T follicular helper cell (primary cell): Measurements from ENCODE around the gene ABCG4.

Experiments
- DNase-seq: peaks from one replicate; pipeline ENCODE4 v3.0.0-alpha.2; 2020; ENCODE audit warnings: low read depth

ABCG4 gene

DNA sequence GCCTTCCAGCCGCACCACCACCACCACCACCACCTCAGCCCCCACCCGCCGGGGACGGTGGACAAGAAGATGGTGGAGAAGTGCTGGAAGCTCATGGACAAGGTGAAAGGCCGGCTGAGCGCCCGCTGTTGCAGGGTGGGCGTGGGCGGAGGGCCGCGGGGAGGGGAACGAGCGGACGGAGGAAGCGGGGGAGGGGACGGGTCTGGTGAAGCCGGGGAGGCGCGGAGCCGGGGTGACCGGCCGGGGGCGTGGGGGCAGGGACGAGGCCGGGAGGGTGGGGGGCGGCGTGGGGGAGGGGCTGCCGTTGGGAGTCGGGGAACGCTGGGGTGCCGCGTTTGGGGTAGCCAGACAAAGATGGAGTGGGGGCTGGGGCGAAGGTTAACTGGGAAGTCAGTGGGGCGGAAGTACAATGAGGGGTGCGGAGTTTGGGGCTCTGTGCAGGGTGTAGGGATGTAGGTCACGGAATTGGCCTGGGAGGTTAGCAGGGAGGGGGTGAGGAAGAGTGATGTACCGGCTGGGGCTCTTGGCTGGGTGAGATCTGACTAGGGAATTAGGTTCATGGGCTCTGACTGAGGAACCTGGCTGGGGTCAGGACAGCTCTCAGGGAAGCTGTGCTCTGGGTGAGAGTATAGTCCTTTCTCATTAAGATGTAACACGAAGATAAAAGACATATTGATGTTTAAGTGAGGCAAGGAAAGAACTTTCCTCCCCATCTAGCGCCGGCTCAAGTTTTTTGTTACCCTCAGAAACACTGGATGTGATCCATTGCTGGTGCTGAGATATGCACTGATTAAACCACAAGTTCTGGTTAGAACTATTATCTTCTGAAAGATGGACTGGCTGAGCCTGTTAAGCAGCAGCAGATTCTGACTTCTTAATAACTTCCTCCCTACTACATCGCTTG lies 57.9 kb downstream of the ABCG4 start:
- DNase-seq = peak; percentile 18

DNA sequence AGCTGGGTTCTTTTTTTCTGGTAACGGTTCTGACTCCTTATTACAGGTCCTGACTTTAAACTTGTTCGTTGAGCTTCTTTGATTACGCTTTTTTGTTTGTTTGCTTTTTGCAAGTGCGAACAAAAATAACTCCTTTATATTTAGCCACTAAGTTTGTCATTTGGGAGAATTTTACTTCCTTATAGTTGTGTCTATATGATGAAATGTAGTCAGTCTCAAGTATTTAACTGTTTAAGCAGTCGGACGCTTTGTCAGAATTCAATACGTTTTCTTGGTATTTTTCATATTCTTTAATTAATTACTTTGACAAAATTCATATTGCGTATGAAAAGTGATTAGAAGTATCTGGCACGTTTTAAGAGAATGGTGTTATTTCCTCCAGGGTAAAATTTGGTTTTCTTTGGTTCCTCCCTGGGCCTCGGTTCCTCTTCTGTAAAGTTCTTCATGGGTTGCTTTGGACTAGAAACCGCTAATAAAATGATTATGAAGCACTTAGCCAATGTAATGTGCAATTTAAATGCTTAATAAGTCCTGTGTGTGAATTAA lies 58.6 kb downstream of the ABCG4 start:
- DNase-seq = no peak

DNA sequence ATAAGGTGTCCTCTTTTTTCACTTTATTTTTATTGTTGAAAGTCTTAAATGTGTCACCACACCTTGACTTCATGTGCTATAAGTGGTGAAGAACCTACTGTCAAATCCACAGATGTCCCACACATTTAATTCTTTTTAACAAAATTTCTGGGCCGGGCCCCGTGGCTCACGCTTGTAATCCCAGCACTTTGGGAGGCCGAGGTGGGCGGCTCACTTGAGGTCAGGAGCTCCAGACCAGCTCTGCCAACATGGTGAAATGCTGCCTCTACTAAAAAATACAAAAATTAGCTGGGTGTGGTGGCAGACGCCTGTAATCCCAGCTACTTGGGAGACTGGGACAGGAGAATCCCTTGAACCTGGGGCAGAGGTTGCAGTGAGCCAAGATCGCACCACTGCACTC lies 60.3 kb downstream of the ABCG4 start:
- DNase-seq = no peak

DNA sequence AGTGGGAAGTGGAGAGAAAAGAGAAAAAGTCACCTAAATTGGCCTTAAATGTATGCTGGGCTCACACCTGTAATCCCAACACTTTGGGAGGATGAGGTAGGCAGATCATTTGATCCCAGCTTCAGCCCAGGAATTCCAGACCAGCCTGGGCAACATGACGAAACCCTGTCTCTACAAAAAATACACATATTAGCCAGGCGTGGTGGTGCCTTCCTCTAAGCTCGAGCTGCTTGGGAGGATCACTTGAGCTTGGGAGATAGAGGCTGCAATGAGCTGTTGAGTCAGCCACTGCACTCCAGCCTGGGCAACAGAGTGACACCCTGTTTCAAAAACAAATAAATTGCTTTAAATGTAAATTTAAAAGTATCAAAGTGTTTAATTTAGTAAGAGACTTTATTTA lies 61.2 kb downstream of the ABCG4 start:
- DNase-seq = no peak
